Measurements from ENCODE around the gene PHYH. TPM values are rescaled to one million over a fixed set of nuclear protein-coding genes. Genes with fewer than 3 reads are reported as not detected.
"Not testable (repeated sequence)": the region's sequence is repeated elsewhere in the genome, so short reads cannot be mapped to it uniquely, and the experiment has no call there.

The PHYH gene
- total and polyA plus RNA-seq, 2 donors (not counting 1 experiment from before 2014, with no cell fraction given) = 21.8 to 31.5 TPM

DNA sequence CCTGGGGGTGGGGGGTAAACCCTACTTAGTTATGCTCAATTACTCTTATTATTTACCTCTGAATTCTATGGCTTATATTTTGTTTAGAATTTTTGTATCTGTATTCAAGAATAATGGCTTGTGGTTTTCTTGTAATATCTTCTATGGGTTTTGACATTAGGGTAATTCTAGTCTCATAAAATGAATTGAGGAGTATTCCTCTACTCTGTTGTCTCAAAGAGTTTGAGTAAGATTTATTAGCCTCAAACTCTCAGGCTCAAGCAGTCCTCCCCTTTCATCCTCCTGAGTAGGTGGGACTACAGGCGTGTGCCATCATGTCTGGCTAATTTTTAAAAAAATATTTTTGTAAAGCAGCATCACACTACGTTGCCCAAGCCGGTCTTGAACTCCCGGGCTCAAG lies 46.1 kb downstream of the PHYH start:
- H2AFZ ChIP-seq (ENCODE audit: low read length) = no peak overlapping the region
- H3K4me2 ChIP-seq (ENCODE audit: extremely low read depth, insufficient read depth, low read length) = no peak overlapping the region
- no peak for DNase-seq (ENCODE audit: low read depth in 2 of 2)
- no peak overlapping the region for H3K27ac ChIP-seq (ENCODE audit: insufficient read depth, low read length)
- H4K20me1 ChIP-seq (ENCODE audit: control insufficient read depth, extremely low read depth, insufficient read depth, low read length) = no peaks in the 10 kb centered on the region
- no peak overlapping the region for H3K4me3 ChIP-seq (replicated peaks in 1 of 4; ENCODE audit: control extremely low read depth in 1 of 4, insufficient read depth in 1 of 4, low read depth in 3 of 4, low read length in 4 of 4)
- no peaks in the 10 kb centered on the region for H3K27me3 ChIP-seq (ENCODE audit: control insufficient read depth, insufficient read depth, low read length)
- no peaks in the 10 kb centered on the region for H3K79me2 ChIP-seq (ENCODE audit: control insufficient read depth, insufficient read depth, low read length)
- H3K9me3 ChIP-seq (ENCODE audit: control insufficient read depth, insufficient read depth, low read depth, low read length) = no peaks in the 10 kb centered on the region
- TF ChIP-seq EZH2 (IDR thresholded peaks at IDR 0.05; ENCODE audit: low read length, missing control alignments) = no peak
- TF ChIP-seq, protein P1, sequence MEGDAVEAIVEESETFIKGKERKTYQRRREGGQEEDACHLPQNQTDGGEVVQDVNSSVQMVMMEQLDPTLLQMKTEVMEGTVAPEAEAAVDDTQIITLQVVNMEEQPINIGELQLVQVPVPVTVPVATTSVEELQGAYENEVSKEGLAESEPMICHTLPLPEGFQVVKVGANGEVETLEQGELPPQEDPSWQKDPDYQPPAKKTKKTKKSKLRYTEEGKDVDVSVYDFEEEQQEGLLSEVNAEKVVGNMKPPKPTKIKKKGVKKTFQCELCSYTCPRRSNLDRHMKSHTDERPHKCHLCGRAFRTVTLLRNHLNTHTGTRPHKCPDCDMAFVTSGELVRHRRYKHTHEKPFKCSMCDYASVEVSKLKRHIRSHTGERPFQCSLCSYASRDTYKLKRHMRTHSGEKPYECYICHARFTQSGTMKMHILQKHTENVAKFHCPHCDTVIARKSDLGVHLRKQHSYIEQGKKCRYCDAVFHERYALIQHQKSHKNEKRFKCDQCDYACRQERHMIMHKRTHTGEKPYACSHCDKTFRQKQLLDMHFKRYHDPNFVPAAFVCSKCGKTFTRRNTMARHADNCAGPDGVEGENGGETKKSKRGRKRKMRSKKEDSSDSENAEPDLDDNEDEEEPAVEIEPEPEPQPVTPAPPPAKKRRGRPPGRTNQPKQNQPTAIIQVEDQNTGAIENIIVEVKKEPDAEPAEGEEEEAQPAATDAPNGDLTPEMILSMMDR (conservative IDR thresholded peaks at IDR 0.05 in 1 of 2, IDR thresholded peaks at IDR 0.05 in 1 of 2; ENCODE audit: low read depth in 1 of 2, low read length in 2 of 2) = no peak
- no peak overlapping the region for H3K9ac ChIP-seq (ENCODE audit: insufficient read depth, low read length)
- no peaks in the 10 kb centered on the region for H3K36me3 ChIP-seq (ENCODE audit: control insufficient read depth, insufficient read depth, low read length)
- H3K4me1 ChIP-seq (ENCODE audit: control insufficient read depth, extremely low read depth, insufficient read depth, low read length) = no peaks in the 10 kb centered on the region

DNA sequence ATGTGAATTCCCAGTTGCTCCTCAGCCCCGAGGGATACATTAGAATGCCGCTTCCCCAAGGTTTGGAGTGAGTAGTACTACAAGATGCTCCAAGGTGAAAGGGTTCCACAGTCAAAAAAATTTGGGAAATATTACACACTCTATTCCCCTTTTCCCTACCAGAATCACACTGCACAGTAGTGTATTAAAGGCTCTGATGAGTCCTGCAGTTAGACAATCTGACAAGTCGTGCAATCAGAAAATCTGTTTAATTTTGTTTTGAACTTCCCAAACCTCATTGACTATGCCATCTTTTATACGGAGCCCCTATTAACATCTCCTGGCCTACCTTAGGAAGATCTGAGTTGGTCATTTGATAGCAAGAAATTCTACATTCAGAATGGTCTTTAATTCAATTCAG lies 52.1 kb downstream of the PHYH start:
- H3K4me2 ChIP-seq (ENCODE audit: extremely low read depth, insufficient read depth, low read length) = no peak overlapping the region
- H3K36me3 ChIP-seq (ENCODE audit: control insufficient read depth, insufficient read depth, low read length) = no peaks in the 10 kb centered on the region
- H3K27me3 ChIP-seq (ENCODE audit: control insufficient read depth, insufficient read depth, low read length) = no peaks in the 10 kb centered on the region
- no peak overlapping the region for H3K27ac ChIP-seq (ENCODE audit: insufficient read depth, low read length)
- H3K4me3 ChIP-seq (replicated peaks in 1 of 4; ENCODE audit: control extremely low read depth in 1 of 4, insufficient read depth in 1 of 4, low read depth in 3 of 4, low read length in 4 of 4) = no peak overlapping the region
- no peak for DNase-seq (ENCODE audit: low read depth in 2 of 2)
- no peaks in the 10 kb centered on the region for H3K79me2 ChIP-seq (ENCODE audit: control insufficient read depth, insufficient read depth, low read length)
- H3K9ac ChIP-seq (ENCODE audit: insufficient read depth, low read length) = no peak overlapping the region
- no peaks in the 10 kb centered on the region for H3K4me1 ChIP-seq (ENCODE audit: control insufficient read depth, extremely low read depth, insufficient read depth, low read length)
- no peaks in the 10 kb centered on the region for H3K9me3 ChIP-seq (ENCODE audit: control insufficient read depth, insufficient read depth, low read depth, low read length)
- TF ChIP-seq, protein P1 (conservative IDR thresholded peaks at IDR 0.05 in 1 of 2, IDR thresholded peaks at IDR 0.05 in 1 of 2; ENCODE audit: low read depth in 1 of 2, low read length in 2 of 2) = no peak
- no peak for TF ChIP-seq EZH2 (IDR thresholded peaks at IDR 0.05; ENCODE audit: low read length, missing control alignments)
- no peaks in the 10 kb centered on the region for H4K20me1 ChIP-seq (ENCODE audit: control insufficient read depth, extremely low read depth, insufficient read depth, low read length)
- H2AFZ ChIP-seq (ENCODE audit: low read length) = no peak overlapping the region

DNA sequence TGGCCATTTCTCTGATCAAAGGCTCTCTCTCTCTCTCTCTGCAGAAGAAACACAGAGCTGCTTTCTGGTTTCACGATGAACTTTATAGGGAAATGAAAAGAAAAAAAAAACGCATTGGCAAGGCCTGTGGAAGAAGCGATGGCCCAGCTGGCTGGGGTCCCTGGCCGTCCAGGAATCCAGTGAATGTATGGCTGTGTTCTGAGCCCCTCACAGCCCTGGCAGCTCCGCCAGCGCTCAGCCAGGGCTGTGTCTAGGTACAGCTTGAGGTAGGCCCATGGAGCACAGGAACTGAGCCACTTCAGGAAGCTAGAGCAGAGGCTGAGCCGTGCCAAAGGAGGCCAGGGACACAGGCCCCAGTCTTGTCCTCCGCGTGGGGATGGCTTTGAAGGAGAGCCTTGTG lies 52.6 kb downstream of the PHYH start:
- H3K4me3 ChIP-seq (replicated peaks in 1 of 4; ENCODE audit: control extremely low read depth in 1 of 4, insufficient read depth in 1 of 4, low read depth in 3 of 4, low read length in 4 of 4) = no peak overlapping the region
- no peaks in the 10 kb centered on the region for H3K4me1 ChIP-seq (ENCODE audit: control insufficient read depth, extremely low read depth, insufficient read depth, low read length)
- no peak for DNase-seq (ENCODE audit: low read depth in 2 of 2)
- no peak overlapping the region for H3K4me2 ChIP-seq (ENCODE audit: extremely low read depth, insufficient read depth, low read length)
- no peaks in the 10 kb centered on the region for H3K36me3 ChIP-seq (ENCODE audit: control insufficient read depth, insufficient read depth, low read length)
- no peak overlapping the region for H2AFZ ChIP-seq (ENCODE audit: low read length)
- H3K79me2 ChIP-seq (ENCODE audit: control insufficient read depth, insufficient read depth, low read length) = no peaks in the 10 kb centered on the region
- H3K27me3 ChIP-seq (ENCODE audit: control insufficient read depth, insufficient read depth, low read length) = no peaks in the 10 kb centered on the region
- H3K9me3 ChIP-seq (ENCODE audit: control insufficient read depth, insufficient read depth, low read depth, low read length) = no peaks in the 10 kb centered on the region
- H4K20me1 ChIP-seq (ENCODE audit: control insufficient read depth, extremely low read depth, insufficient read depth, low read length) = no peaks in the 10 kb centered on the region
- H3K9ac ChIP-seq (ENCODE audit: insufficient read depth, low read length) = no peak overlapping the region
- H3K27ac ChIP-seq (ENCODE audit: insufficient read depth, low read length) = no peak overlapping the region
- TF ChIP-seq, protein P1 (conservative IDR thresholded peaks at IDR 0.05 in 1 of 2, IDR thresholded peaks at IDR 0.05 in 1 of 2; ENCODE audit: low read depth in 1 of 2, low read length in 2 of 2) = no peak
- no peak for TF ChIP-seq EZH2 (IDR thresholded peaks at IDR 0.05; ENCODE audit: low read length, missing control alignments)

DNA sequence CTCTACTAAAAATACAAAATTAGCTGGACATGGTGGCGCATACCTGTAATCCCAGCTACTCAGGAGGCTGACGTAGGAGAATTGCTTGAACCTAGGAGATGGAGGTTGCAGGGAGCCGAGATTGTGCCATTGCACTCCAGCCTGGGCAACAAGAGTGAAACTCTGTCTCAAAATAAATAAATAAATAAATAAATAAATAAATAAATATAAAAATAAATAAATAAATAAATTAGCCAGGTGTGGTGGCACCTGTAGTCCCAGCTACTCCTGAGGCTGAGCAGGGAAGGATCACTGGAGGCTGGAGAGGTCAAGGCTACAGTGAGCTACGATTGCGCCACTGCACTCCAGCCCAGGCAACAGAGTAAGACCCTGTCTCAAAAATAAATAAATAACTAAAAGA lies 57.6 kb downstream of the PHYH start:
- DNase-seq (ENCODE audit: low read depth in 2 of 2); H3K4me1 ChIP-seq (ENCODE audit: control insufficient read depth, extremely low read depth, insufficient read depth, low read length): not testable (repeated sequence)

More for the DNA sequence above, 57.6 kb downstream of the PHYH start:
- H3K27ac ChIP-seq (ENCODE audit: insufficient read depth, low read length); H3K9me3 ChIP-seq (ENCODE audit: control insufficient read depth, insufficient read depth, low read depth, low read length); H3K4me2 ChIP-seq (ENCODE audit: extremely low read depth, insufficient read depth, low read length); H3K27me3 ChIP-seq (ENCODE audit: control insufficient read depth, insufficient read depth, low read length); H2AFZ ChIP-seq (ENCODE audit: low read length); H3K36me3 ChIP-seq (ENCODE audit: control insufficient read depth, insufficient read depth, low read length); H3K9ac ChIP-seq (ENCODE audit: insufficient read depth, low read length); H3K79me2 ChIP-seq (ENCODE audit: control insufficient read depth, insufficient read depth, low read length); H3K4me3 ChIP-seq (replicated peaks in 1 of 4; ENCODE audit: control extremely low read depth in 1 of 4, insufficient read depth in 1 of 4, low read depth in 3 of 4, low read length in 4 of 4); H4K20me1 ChIP-seq (ENCODE audit: control insufficient read depth, extremely low read depth, insufficient read depth, low read length): not testable (repeated sequence)
